22Rv1 (cell line): Measurements from ENCODE around the gene LRRC15.

ENCODE experiments used
- CTCF ChIP-seq: fragments of 450-650 bp; IDR thresholded peaks from 2 replicates; pipeline ENCODE4 v1.5.1; 2017; ENCODE audit warnings: mild to moderate bottlenecking
- ZFX ChIP-seq: fragments of 450-650 bp; IDR thresholded peaks from 2 replicates; pipeline ENCODE4 v1.6.1; 2017; ENCODE audit warnings: antibody characterized with exemption, borderline replicate concordance

GRCh38 chr3:194386648-194387047 is 17.1 kb upstream of the LRRC15 start:
- TF ChIP-seq CTCF = no peak
- no peak for TF ChIP-seq ZFX
